Stimulated activated CD4-positive, alpha-beta T cell treated with anti-CD3 and anti-CD28 coated beads, Interleukin-1b, Interleukin-23, amount 100 ng/mL, for 4 hours (primary cell): ENCODE results near the gene RAD50.

Experiments
- DNase-seq, 2 donors: peaks; one replicate each; pipeline ENCODE4 v3.0.0-alpha.2; 2020; ENCODE audit warnings: low read depth in 2 of 2

The RAD50 gene

GRCh38 chr5:132659598-132660493, 103.1 kb downstream of the RAD50 start:
- no peak for DNase-seq

DNA sequence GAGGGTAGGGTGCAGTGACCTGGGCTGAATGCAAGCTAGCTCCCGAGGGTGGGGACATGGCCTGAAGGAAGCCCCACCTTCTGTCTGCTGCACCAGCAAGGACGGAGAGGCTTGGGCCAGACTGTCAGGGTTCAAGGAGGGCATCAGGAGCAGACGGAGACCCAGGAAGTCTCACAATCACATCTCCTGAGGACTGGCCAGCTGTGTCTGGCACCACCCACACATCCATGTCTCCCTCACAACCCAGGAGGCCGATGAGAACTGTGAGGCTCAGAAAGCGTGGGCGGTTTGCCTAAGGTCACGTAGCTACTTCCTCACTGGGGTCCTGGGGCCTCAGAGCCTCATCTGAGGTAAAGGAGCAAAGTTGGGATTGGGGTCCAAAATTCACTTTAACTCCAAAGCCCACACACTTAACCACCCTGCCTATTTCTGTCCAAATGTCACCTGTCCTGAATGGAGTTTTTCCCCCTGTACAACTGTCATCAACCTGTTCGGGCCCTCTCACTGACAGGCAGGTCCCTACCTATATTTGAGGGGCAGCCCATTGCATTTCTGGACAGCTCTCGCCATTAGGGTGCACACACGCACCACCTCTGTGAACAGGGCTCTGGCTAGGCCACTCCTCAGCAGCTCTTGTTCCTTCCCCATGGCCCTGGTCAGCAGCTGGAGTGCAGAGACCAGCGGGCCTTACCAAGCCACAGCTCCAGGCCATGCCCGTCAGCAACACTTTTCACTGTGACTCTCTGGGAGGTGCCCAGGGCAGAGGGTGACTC, 104.6 kb downstream of the RAD50 start:
- DNase-seq: no peak

DNA sequence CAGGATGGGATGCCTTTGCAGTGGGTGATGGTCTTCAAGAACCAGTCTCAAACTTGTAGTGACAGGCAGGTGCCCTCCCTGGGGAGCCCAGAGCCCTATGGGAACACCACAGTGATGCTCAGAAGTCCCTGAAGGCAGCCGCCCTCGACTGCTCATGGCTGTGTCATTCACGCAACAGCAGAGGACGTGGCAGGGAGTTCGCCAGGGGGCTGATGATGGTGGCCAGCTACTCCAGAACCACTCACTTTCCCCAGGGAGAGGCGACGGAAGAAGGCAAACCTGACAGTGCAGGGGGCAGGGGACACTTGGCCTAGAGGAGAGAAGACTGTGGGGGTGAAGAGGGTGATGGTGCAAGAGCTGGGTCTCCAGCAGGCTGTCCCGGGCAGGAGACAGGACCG, 105.2 kb downstream of the RAD50 start:
- no peak for DNase-seq

GRCh38 chr5:132662925-132663770, 106.4 kb downstream of the RAD50 start:
- no peak for DNase-seq

- DNase-seq: no peak
These were observed 107.3 kb downstream of the RAD50 start for GRCh38 chr5:132663771-132664695.

- no peak for DNase-seq
These were observed 108.0 kb downstream of the RAD50 start for GRCh38 chr5:132664696-132665209.

DNA sequence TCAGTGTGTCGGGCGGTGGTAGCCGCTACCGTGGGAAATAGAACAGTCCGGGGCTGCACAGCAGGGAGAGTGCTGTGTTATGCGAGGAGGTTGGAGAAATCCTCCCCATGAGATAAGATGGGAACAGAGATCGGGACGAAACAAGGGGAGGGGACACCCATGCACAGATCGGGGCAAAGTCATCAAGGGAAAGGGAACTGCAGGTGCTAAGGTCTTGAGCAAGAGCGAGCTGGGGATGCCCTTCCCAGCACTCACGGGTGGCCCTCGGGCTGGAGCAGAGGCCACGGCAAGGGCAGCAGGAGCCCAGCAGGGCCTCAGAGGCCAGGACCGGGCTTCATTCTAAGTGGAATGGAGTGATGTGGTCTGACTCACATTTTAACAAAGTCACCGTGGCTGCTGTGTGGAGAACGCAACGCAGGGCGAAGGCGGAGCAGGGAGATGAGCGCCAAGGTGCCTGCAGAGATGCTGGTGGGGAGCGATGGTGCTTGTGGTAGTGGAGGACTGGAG, 108.8 kb downstream of the RAD50 start:
- DNase-seq: no peak

DNA sequence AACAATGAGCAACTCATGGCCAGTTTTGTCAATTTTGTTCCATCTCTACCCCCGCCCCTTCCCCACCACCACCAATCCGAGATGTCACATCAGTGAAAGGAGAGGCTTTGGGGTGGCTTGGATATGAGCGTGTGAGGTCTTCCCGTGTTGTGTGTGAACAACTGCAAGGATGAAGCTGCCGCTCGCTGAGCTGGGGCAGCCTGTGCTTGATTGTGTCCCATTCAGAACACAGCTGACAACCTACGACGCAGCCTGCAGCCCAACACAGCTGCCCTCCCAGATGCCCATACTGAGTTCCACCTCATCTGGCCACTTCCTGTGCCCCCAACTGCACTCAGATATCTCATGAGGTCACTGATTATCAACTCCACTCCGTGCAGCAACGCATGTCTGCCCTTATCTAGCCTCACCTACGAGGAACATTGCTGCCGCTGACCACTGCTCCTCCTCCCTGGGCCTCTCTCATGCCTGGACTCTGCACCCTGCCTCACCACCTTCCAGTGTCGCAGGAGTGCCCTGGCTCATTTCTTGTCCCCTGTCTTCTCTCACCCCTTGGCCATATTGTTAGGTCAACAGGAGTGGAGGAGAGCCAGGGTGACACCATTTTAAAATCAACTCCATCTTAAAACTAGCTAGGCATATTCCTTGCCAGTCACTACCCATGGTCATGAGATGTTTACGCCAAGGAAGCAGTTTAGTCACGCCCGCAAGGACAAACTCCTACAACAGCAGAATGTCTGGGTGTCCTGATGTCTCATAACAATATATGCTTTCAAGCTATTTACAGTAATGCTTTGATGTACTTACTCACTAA, 109.7 kb downstream of the RAD50 start:
- no peak for DNase-seq

DNA sequence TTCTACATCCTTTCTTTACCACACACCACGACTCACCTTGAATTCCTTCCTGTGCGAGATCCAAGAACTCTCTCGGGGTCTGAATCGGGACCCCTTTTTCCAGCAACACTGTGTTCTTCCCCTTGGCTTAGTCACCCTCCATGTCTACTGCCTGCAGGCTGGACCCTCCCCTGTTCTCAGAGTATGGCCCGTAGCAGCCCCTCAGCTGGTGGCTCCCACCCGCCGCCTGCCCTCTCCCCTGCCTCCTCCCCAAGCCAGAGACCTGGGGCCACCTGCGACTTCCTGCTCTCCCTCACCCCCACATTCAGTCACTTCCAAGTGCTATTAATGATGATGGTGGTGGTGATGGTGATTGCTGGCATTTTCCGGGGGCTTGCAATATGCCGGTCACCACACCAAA, 110.5 kb downstream of the RAD50 start:
- no peak for DNase-seq

DNA sequence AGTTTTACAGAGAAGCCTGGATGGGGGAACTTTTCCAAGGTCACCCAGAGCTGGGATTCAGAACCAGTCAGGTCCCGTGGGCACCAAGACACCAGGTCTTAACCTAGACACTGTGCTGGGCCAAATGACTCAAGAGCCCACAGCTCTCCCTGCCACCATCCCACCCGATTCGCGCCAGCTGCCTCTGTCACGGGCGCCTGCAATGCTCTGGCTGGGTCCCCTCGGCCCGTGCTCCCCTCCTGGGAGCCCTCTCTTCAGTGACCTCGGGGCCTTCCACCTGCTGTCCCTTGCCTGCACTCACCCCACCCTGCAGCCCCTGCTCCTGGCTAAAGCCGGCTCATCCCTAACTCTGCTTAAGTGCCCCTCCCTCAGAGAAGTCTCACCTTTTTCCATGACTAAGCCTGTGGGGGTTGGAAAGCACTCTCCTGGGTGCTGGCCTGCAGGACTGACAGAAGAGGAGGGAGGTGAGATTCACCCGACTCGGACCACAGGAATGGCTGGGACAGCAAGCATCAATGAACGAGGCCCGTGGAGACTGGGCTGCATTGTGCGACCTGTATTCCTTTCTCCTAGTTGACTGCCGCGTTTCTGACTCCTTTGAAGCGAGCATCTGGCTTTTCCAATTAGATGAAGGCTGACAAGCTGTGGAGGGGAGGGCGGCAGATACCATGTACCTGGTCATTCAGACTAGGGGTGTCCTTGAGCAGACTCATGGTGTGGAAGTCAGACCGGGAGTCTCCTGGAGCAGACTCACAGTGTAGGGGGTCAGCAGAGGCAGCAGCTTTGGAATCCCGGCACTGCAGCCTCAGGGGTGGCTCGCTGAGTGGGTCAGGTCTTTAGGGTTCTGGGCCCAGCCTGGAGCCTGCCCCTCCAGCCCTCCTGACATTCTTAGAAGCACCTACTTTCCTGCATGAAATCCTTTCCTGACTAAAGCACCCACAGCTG, 111.3 kb downstream of the RAD50 start:
- no peak for DNase-seq

DNA sequence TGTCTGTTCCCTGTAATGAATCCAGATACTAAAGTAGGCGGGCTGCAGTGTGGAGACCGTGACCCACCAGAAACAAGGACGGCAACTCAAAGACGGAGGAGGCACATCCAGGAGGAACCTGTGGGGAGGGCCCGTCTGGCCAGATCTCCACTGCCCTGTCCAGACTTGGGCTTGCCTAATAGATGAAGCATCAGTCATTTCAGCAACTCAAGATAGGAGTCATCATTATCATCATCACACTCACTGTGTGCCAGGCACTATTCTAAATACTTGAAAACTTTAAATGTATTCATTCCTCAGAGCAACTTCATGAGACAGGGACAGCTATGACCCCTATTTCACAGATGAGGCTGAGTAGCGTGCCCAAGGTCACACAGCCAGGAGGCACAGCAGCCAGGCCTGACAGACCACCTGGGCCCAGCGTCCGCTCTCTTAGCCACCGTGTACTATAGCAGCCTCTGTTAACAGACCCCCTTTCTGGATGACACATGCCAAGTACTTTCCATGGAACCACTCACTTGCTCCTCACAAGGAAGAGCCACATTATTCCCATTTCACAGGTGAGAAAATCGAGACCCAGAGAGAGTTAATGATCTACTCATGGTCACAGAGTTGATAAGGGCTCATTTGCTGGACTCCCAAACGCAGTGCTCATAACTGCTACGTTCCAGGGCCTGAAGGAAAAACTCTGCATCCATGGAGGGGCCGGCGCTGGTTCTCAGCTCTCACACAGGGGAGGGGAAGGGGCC, 112.1 kb downstream of the RAD50 start:
- no peak for DNase-seq

GRCh38 chr5:132669455-132669820, 112.7 kb downstream of the RAD50 start:
- no peak for DNase-seq

GRCh38 chr5:132669966-132670882, 113.4 kb downstream of the RAD50 start:
- DNase-seq: no peak

DNA sequence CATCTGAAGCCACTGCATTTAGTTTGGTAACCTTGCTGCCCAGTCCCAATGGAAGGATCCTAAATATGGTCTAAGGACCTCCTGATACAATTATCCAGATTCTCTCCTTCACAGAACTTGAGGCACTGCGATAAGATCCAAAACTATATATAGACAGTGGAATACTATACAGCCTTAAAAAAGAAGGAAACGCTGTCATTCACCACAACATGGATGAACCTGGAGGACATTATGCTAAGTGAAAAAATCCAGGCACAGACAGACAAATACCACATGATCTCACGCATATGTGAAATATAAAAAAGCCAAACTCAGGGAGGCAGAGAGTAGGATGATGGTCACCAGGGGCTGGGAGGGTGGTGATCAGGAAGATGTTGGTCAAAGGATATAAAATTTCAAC, 114.2 kb downstream of the RAD50 start:
- no peak for DNase-seq

DNA sequence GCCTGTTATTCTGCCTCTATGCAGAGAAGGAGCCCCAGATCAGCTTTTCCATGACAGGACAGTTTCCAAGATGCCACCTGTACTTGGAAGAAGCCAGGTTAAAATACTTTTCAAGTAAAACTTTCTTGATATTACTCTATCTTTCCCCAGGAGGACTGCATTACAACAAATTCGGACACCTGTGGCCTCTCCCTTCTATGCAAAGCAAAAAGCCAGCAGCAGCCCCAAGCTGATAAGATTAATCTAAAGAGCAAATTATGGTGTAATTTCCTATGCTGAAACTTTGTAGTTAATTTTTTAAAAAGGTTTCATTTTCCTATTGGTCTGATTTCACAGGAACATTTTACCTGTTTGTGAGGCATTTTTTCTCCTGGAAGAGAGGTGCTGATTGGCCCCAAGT, 116.7 kb downstream of the RAD50 start:
- DNase-seq: no peak

GRCh38 chr5:132673939-132674630, 117.3 kb downstream of the RAD50 start, which contains the start of gene IL4:
IL4 (plus strand) TSS chr5:132673989; CDS start chr5:132674051, 62 bp downstream.
- no peak for DNase-seq
